HCT116 (cell line): ENCODE measurements around the gene SPTY2D1. TPM values are rescaled to one million over a fixed set of nuclear protein-coding genes. Genes with fewer than 3 reads are reported as not detected.

ENCODE experiments used
- ATAC-seq: fragments of 200-7000 bp; cut with Tn5 transposase; 2 replicates; pipeline ENCODE4 v1.9.1; 2020; ENCODE audit warnings: mild to moderate bottlenecking, moderate library complexity
- BruUV-seq: library from RNA; stranded (reverse); fragments of 400-500 nt; replicated peaks from 2 replicates; lab custom pipeline; 2021; lab: Mats Ljungman, UMichigan
- CTCF ChIA-PET: fragments of 300-600 bp; sonication (Branson Sonifier 250); formaldehyde crosslinking; loops from one replicate; lab custom pipeline; 2021; ENCODE audit warnings: antibody characterized with exemption; lab: Charles Lee
- POLR2A ChIA-PET: fragments of 300-600, 350-600 bp; sonication (Branson Sonifier 250); formaldehyde crosslinking; loops from one replicate; lab custom pipeline; 2021; ENCODE audit warnings: antibody characterized with exemption; lab: Charles Lee
- RAD21 ChIA-PET, 2 experiments: fragments of 300-600 bp; sonication (Branson Sonifier 250); formaldehyde crosslinking; loops; one replicate each; lab custom pipeline; 2023; ENCODE audit warnings: low total read pairs in 2 of 2; ENCODE audit not compliant: uncharacterized antibody in 2 of 2, unreplicated experiment in 2 of 2, low non-redundant PET in 1 of 2; lab: Charles Lee
- DNase-seq: peaks from one replicate; pipeline ENCODE4 v3.0.0-alpha.2; 2010; ENCODE audit warnings: low read depth, low spot score
- H2AFZ ChIP-seq: fragments of 200-600 bp; shearing (Covaris generic), sonication (generic); 2 replicates; pipeline ENCODE4 v1.6.1; 2017; ENCODE audit warnings: low read depth, mixed run types, mixed read lengths, antibody characterized with exemption, low read length; ENCODE audit not compliant: poor library complexity, severe bottlenecking
- H3K27ac ChIP-seq: 2 replicates; pipeline ENCODE4 v1.5.1; 2012; ENCODE audit warnings: low read depth, low read length
- H3K27me3 ChIP-seq: fragments of 200-600 bp; sonication (generic); 2 replicates; pipeline ENCODE4 v1.6.1; 2016; ENCODE audit warnings: mixed run types, low read length, mixed read lengths; ENCODE audit not compliant: insufficient read depth
- H3K36me3 ChIP-seq, 2 experiments: fragments of 200-500 bp in 1 of 2; fragments of 200-600 bp in 1 of 2; sonication (Bioruptor generic) in 1 of 2; sonication (generic) in 1 of 2; 2 replicates each; pipeline versions ENCODE4 v1.5.1 to v1.6.1; 2014 to 2016; ENCODE audit warnings: low read length in 2 of 2, inconsistent platforms in 1 of 2, mixed read lengths in 1 of 2, mixed run types in 1 of 2; ENCODE audit not compliant: insufficient read depth in 2 of 2, control insufficient read depth in 1 of 2
- H3K4me1 ChIP-seq, 2 experiments: fragments of 200-600 bp in 1 of 2; sonication (generic) in 1 of 2; 2 replicates each; pipeline versions ENCODE4 v1.5.1 to v1.6.1; 2012 to 2017; ENCODE audit warnings: low read length in 2 of 2, inconsistent platforms in 1 of 2, mild to moderate bottlenecking in 1 of 2, mixed read lengths in 1 of 2, mixed run types in 1 of 2, moderate library complexity in 1 of 2; ENCODE audit not compliant: insufficient read depth in 2 of 2, control insufficient read depth in 1 of 2
- H3K4me2 ChIP-seq: fragments of 200-600 bp; sonication (generic); 2 replicates; pipeline ENCODE4 v1.6.1; 2017; ENCODE audit warnings: mixed run types, low read length, mixed read lengths
- H3K4me3 ChIP-seq, 2 experiments: fragments of 200-600 bp in 1 of 2; sonication (generic) in 1 of 2; replicated peaks in 1 of 2; 2 replicates each; pipeline ENCODE4 v1.5.1; 2011 to 2016; ENCODE audit warnings: low read length in 2 of 2, control low read depth in 1 of 2, low read depth in 1 of 2, mild to moderate bottlenecking in 1 of 2, mixed read lengths in 1 of 2, mixed run types in 1 of 2
- H3K79me2 ChIP-seq: fragments of 200-600 bp; sonication (generic); 2 replicates; pipeline ENCODE4 v1.6.1; 2017; ENCODE audit warnings: mild to moderate bottlenecking, mixed run types, low read length, moderate library complexity, mixed read lengths; ENCODE audit not compliant: insufficient read depth
- H3K9ac ChIP-seq: fragments of 200-600 bp; sonication (generic); 2 replicates; pipeline ENCODE4 v1.6.1; 2016; ENCODE audit warnings: low read length, mixed read lengths
- H3K9me2 ChIP-seq: fragments of 200-600 bp; sonication (generic), shearing (Covaris generic); 2 replicates; pipeline ENCODE4 v1.6.1; 2017; ENCODE audit warnings: mixed run types, mild to moderate bottlenecking, moderate library complexity; ENCODE audit not compliant: insufficient read depth
- H3K9me3 ChIP-seq, 2 experiments: fragments of 200-500 bp in 1 of 2; fragments of 200-600 bp in 1 of 2; sonication (Bioruptor generic) in 1 of 2; sonication (generic) in 1 of 2; 2 replicates each; pipeline ENCODE4 v1.6.1; 2014 to 2017; ENCODE audit warnings: low read length in 2 of 2, mixed read lengths in 2 of 2, inconsistent platforms in 1 of 2, low read depth in 1 of 2, mild to moderate bottlenecking in 1 of 2, mixed run types in 1 of 2, moderate library complexity in 1 of 2; ENCODE audit not compliant: control insufficient read depth in 1 of 2, insufficient read depth in 1 of 2
- H4K20me1 ChIP-seq: fragments of 200-600 bp; sonication (generic), shearing (Covaris generic); 2 replicates; pipeline ENCODE4 v1.6.1; 2017; ENCODE audit warnings: mixed run types, mild to moderate bottlenecking, moderate library complexity; ENCODE audit not compliant: insufficient read depth
- ATF3 ChIP-seq: IDR thresholded peaks from 2 replicates; pipeline ENCODE4 v1.6.1; 2012
- CEBPB ChIP-seq: IDR thresholded peaks from 2 replicates; pipeline ENCODE4 v1.6.1; 2012; ENCODE audit warnings: low read depth
- ELF1 ChIP-seq: IDR thresholded peaks from 2 replicates; pipeline ENCODE4 v1.6.1; 2012; ENCODE audit warnings: low read depth, borderline replicate concordance
- EZH2 ChIP-seq: fragments of 200-600 bp; sonication (generic); IDR thresholded peaks from 2 replicates; pipeline ENCODE4 v1.6.1; 2017; ENCODE audit warnings: antibody characterized with exemption, mixed run types
- EZH2phosphoT487 ChIP-seq: fragments of 200-600 bp; IDR thresholded peaks from 2 replicates; pipeline ENCODE4 v1.6.1; 2018; ENCODE audit warnings: antibody characterized with exemption, borderline replicate concordance
- FOSL1 ChIP-seq: IDR thresholded peaks from 2 replicates; pipeline ENCODE4 v1.6.1; 2012; ENCODE audit warnings: low read depth
- JUND ChIP-seq: IDR thresholded peaks from 2 replicates; pipeline ENCODE4 v1.6.1; 2012
- MAX ChIP-seq: IDR thresholded peaks from 2 replicates; pipeline ENCODE4 v1.6.1; 2012
- POLR2A ChIP-seq: IDR thresholded peaks from 2 replicates; pipeline ENCODE4 v1.7.0; 2011; ENCODE audit warnings: borderline replicate concordance; ENCODE audit not compliant: insufficient read depth, insufficient read length; ENCODE audit errors: extremely low read depth
- POLR2AphosphoS5 ChIP-seq: IDR thresholded peaks from 2 replicates; pipeline ENCODE4 v1.6.1; 2011; ENCODE audit warnings: mild to moderate bottlenecking, low read depth, low read length, moderate library complexity
- REST ChIP-seq: IDR thresholded peaks from 2 replicates; pipeline ENCODE4 v1.6.1; 2012; ENCODE audit warnings: low read depth
- SIN3A ChIP-seq: IDR thresholded peaks from 2 replicates; pipeline ENCODE4 v1.6.1; 2012; ENCODE audit warnings: low read depth
- SP1 ChIP-seq: IDR thresholded peaks from 2 replicates; pipeline ENCODE4 v1.6.1; 2012; ENCODE audit warnings: low read depth
- SRF ChIP-seq: IDR thresholded peaks from 2 replicates; pipeline ENCODE4 v1.6.1; 2012; ENCODE audit warnings: low read depth
- YY1 ChIP-seq: IDR thresholded peaks from 2 replicates; pipeline ENCODE4 v1.6.1; 2011; ENCODE audit warnings: low read length, low read depth, moderate library complexity, mild to moderate bottlenecking; ENCODE audit not compliant: insufficient replicate concordance; ENCODE audit errors: extremely low read depth
- ZFX ChIP-seq: fragments of 450-650 bp; IDR thresholded peaks from 2 replicates; pipeline ENCODE4 v1.6.1; 2017
- intact Hi-C: fragments of 100-400 bp; cut with micrococcal nuclease; formaldehyde crosslinking; loops from 2 replicates; pipeline ENCODE4 v1.10.0; 2022
- total RNA-seq: library from RNA; stranded (reverse); gene quantifications from one replicate; pipeline ENCODE4 v1.2.1, GENCODE V29; 2021; ENCODE audit not compliant: unreplicated experiment
- TF ChIP-seq, protein P1 (sequence below): IDR thresholded peaks from 2 replicates; pipeline ENCODE4 v1.6.1; 2011; ENCODE audit warnings: mild to moderate bottlenecking, low read length, moderate library complexity; ENCODE audit not compliant: insufficient replicate concordance; ENCODE audit errors: extremely low read depth

The SPTY2D1 gene
- total RNA-seq, 1 experiment from 2014 or later = 19.7 TPM

- Histone ChIP-seq H3K27ac (no peak overlapping the region), H3K9ac (no peak overlapping the region), H3K36me3 (no peaks in the 10 kb centered on the region), H3K4me3 (no peak overlapping the region), H3K4me2 (no peak overlapping the region), H3K27me3 (no peaks in the 10 kb centered on the region), H3K79me2 (peaks cover 88% of the 10 kb centered on the region), H3K9me3 (no peaks in the 10 kb centered on the region), H2AFZ (no peak overlapping the region), H3K9me2 (no peaks in the 10 kb centered on the region), H4K20me1 (peaks cover 7% of the 10 kb centered on the region; the same call in 1 of the 2 replicates), H3K4me1 (no peaks in the 10 kb centered on the region)
- BruUV-seq = no TSS peak
- TF ChIP-seq POLR2AphosphoS5 (no peak), SP1 (no peak), FOSL1 (no peak), SRF (no peak), ZFX (no peak), YY1 (no peak), EZH2 (no peak), SIN3A (no peak), ELF1 (no peak), POLR2A (no peak), ATF3 (no peak), MAX (no peak), CEBPB (no peak), JUND (no peak), REST (no peak), EZH2phosphoT487 (no peak)
- TF ChIP-seq, protein P1, sequence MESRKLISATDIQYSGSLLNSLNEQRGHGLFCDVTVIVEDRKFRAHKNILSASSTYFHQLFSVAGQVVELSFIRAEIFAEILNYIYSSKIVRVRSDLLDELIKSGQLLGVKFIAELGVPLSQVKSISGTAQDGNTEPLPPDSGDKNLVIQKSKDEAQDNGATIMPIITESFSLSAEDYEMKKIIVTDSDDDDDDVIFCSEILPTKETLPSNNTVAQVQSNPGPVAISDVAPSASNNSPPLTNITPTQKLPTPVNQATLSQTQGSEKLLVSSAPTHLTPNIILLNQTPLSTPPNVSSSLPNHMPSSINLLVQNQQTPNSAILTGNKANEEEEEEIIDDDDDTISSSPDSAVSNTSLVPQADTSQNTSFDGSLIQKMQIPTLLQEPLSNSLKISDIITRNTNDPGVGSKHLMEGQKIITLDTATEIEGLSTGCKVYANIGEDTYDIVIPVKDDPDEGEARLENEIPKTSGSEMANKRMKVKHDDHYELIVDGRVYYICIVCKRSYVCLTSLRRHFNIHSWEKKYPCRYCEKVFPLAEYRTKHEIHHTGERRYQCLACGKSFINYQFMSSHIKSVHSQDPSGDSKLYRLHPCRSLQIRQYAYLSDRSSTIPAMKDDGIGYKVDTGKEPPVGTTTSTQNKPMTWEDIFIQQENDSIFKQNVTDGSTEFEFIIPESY = no peak
- ChIA-PET RAD21 (no interaction called here), CTCF (no interaction called here), POLR2A (no interaction called here)
- DNase-seq (no peak), ATAC-seq (no peak)
- intact Hi-C loops = no loop called here
These were observed 10.4 kb downstream of the SPTY2D1 start for GRCh38 chr11:18623707-18624106.
